Natural killer cell treated with Interleukin-12 subunit alpha and Interleukin-12 subunit beta and Interleukin-15 and Interleukin-18, amount 100 ng/mL, for 72 hours (primary cell): ENCODE results near the gene GNL3L. TPM values are rescaled to one million over a fixed set of nuclear protein-coding genes. Genes with fewer than 3 reads are reported as not detected.

Experiments used
- total RNA-seq, 2 donors: library from RNA; stranded (reverse); gene quantifications; one replicate each; pipeline ENCODE4 v1.2.3, GENCODE V29; 2022

GNL3L gene
- total RNA-seq, 2 donors from 2014 or later, result 57.1 to 91.0 TPM

Other genes with a start within 250 kb of the GNL3L start
- under 1 TPM; 0.26 to 0.33 TPM for gene WNK3, start 172.2 kb upstream of the GNL3L start, total RNA-seq
- gene TSR2, start 89.8 kb upstream of the GNL3L start, total RNA-seq, result 10 to 100 TPM; 43.2 to 52.8 TPM
- gene FGD1, start 34.0 kb upstream of the GNL3L start, total RNA-seq, result not detected